HG03103 (cell line): Measurements from ENCODE around the gene TMEM109.

Source experiments
- ATAC-seq: cut with Tn5 transposase; IDR thresholded peaks from one replicate; pipeline ENCODE4 v1.9.1; 2021; ENCODE audit warnings: low read depth; ENCODE audit not compliant: unreplicated experiment

Gene TMEM109

GRCh38 chr11:60924906-60925853, 11.2 kb downstream of the TMEM109 start:
- no peak for ATAC-seq

- ATAC-seq = no peak
These were observed 11.9 kb downstream of the TMEM109 start for GRCh38 chr11:60925868-60926267.

- ATAC-seq = no peak
These were observed 12.5 kb downstream of the TMEM109 start for GRCh38 chr11:60926500-60926899.

GRCh38 chr11:60927061-60927592, 13.2 kb downstream of the TMEM109 start:
- ATAC-seq = no peak

GRCh38 chr11:60927600-60927999, 13.6 kb downstream of the TMEM109 start:
- ATAC-seq = no peak

GRCh38 chr11:60928563-60929001, 14.6 kb downstream of the TMEM109 start:
- no peak for ATAC-seq

- no peak for ATAC-seq
These were observed 15.8 kb downstream of the TMEM109 start for GRCh38 chr11:60929764-60930163.

- no peak for ATAC-seq
These were observed 16.4 kb downstream of the TMEM109 start for GRCh38 chr11:60930394-60930793.

- no peak for ATAC-seq
These were observed 18.0 kb downstream of the TMEM109 start for GRCh38 chr11:60931917-60932316.

GRCh38 chr11:60932605-60933356, 18.8 kb downstream of the TMEM109 start:
- ATAC-seq = no peak

GRCh38 chr11:60933416-60934123, 19.6 kb downstream of the TMEM109 start:
- ATAC-seq = no peak

- no peak for ATAC-seq
These were observed 20.3 kb downstream of the TMEM109 start for GRCh38 chr11:60934124-60934789.

- no peak for ATAC-seq
These were observed 21.0 kb downstream of the TMEM109 start for GRCh38 chr11:60934790-60935605.

- no peak for ATAC-seq
These were observed 21.9 kb downstream of the TMEM109 start for GRCh38 chr11:60935676-60936442.

- ATAC-seq = no peak
These were observed 22.6 kb downstream of the TMEM109 start for GRCh38 chr11:60936467-60937143.

- ATAC-seq = no peak
These were observed 23.2 kb downstream of the TMEM109 start for GRCh38 chr11:60937144-60937527.

GRCh38 chr11:60937811-60938210, 23.9 kb downstream of the TMEM109 start:
- ATAC-seq = no peak

GRCh38 chr11:60938500-60938899, 24.5 kb downstream of the TMEM109 start:
- ATAC-seq = no peak
